ENCODE results near the gene ABCA8. TPM values are rescaled to one million over a fixed set of nuclear protein-coding genes. Genes with fewer than 3 reads are reported as not detected.
"Not testable (repeated sequence)": the region's sequence is repeated elsewhere in the genome, so short reads cannot be mapped to it uniquely, and the experiment has no call there.

The ABCA8 gene
- total RNA-seq, 1 donor from 2014 or later = under 0.01 TPM

DNA sequence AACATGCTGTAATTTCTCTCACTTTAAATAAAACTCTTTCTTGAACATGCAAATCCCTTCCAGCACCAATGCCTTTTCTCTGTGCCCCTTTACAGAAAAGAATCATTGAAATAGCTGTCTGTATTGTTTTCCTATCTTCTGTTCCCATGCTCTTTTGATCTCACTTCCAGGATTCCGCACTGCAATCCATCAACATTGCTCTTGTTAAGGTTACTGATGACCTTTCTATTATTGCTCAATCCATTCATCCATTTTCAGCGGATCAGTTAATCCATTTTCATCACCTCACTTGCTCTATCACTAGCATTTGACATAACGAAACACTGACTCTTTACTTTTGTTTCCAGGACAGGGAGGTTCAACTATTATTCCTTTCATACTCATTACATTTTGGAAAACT lies 130.5 kb downstream of the ABCA8 start:
- H3K36me3 ChIP-seq (ENCODE audit: control insufficient read depth, insufficient read depth, low read length) = no peaks in the 10 kb centered on the region
- no peak for FAIRE-seq
- TF ChIP-seq, protein P1, sequence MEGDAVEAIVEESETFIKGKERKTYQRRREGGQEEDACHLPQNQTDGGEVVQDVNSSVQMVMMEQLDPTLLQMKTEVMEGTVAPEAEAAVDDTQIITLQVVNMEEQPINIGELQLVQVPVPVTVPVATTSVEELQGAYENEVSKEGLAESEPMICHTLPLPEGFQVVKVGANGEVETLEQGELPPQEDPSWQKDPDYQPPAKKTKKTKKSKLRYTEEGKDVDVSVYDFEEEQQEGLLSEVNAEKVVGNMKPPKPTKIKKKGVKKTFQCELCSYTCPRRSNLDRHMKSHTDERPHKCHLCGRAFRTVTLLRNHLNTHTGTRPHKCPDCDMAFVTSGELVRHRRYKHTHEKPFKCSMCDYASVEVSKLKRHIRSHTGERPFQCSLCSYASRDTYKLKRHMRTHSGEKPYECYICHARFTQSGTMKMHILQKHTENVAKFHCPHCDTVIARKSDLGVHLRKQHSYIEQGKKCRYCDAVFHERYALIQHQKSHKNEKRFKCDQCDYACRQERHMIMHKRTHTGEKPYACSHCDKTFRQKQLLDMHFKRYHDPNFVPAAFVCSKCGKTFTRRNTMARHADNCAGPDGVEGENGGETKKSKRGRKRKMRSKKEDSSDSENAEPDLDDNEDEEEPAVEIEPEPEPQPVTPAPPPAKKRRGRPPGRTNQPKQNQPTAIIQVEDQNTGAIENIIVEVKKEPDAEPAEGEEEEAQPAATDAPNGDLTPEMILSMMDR (IDR thresholded peaks at IDR 0.05; ENCODE audit: insufficient read depth, low read length, severe bottlenecking) = no peak

DNA sequence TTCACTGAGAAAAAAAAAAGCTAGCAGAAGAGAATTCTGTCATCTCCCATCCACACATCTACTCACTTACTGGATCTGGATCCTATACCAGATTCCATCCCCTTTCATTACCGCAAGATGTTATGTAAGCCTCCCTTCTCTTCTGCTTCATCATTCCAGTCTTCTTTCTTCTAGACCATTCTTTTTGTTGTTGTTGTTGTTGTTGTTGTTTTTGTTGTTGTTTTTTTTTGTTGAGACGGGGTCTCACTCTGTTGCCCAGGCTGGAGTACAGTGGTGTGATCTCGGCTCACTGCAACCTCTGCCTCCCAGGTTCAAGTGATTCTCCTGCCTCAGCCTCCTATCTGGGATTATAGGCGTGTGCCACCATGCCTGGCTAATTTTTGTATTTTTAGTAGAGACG lies 131.0 kb downstream of the ABCA8 start:
- not testable (repeated sequence) for H3K27me3 ChIP-seq (ENCODE audit: control insufficient read depth, insufficient read depth, low read length); DNase-seq (ENCODE audit: low read depth); H3K36me3 ChIP-seq (ENCODE audit: control insufficient read depth, insufficient read depth, low read length); H3K4me3 ChIP-seq (ENCODE audit: low read depth, low read length); FAIRE-seq

More for the DNA sequence above, 130.5 kb downstream of the ABCA8 start:
- no peak for DNase-seq (ENCODE audit: low read depth)
- Histone ChIP-seq H3K4me3 (ENCODE audit: low read depth, low read length) (no peak overlapping the region), H3K27me3 (ENCODE audit: control insufficient read depth, insufficient read depth, low read length) (no peaks in the 10 kb centered on the region)

DNA sequence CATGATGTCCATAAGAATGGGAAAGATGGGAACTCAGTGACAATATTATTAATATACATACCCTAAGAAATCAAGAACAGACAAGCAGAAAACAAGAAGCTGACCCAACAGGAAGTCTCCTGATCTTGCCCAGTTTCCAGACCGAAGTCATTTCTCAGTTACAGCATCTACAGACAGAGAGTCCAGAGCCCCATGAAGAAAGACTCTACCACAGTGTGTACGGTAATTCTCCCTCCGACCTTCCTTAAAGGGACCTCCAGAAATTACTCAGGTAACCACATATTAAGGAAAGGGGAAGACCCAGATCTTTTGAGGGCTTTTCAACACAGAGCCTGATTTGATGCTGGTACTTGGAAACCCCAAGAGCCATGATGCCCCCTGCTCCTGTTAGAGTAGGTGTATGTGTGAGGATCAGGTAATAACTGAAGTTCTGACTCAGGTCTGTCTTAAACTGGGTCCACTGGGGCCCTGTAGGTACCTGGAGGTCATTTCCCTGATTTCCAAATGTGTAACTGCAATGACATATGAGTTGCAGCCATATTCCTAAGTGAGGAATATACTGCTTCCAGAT lies 132.4 kb downstream of the ABCA8 start:
- TF ChIP-seq, protein P1 (IDR thresholded peaks at IDR 0.05; ENCODE audit: insufficient read depth, low read length, severe bottlenecking) = no peak
- Histone ChIP-seq H3K27me3 (ENCODE audit: control insufficient read depth, insufficient read depth, low read length) (no peaks in the 10 kb centered on the region), H3K36me3 (ENCODE audit: control insufficient read depth, insufficient read depth, low read length) (no peaks in the 10 kb centered on the region), H3K4me3 (ENCODE audit: low read depth, low read length) (no peak overlapping the region)
- DNase-seq (ENCODE audit: low read depth) (no peak), FAIRE-seq (no peak)

DNA sequence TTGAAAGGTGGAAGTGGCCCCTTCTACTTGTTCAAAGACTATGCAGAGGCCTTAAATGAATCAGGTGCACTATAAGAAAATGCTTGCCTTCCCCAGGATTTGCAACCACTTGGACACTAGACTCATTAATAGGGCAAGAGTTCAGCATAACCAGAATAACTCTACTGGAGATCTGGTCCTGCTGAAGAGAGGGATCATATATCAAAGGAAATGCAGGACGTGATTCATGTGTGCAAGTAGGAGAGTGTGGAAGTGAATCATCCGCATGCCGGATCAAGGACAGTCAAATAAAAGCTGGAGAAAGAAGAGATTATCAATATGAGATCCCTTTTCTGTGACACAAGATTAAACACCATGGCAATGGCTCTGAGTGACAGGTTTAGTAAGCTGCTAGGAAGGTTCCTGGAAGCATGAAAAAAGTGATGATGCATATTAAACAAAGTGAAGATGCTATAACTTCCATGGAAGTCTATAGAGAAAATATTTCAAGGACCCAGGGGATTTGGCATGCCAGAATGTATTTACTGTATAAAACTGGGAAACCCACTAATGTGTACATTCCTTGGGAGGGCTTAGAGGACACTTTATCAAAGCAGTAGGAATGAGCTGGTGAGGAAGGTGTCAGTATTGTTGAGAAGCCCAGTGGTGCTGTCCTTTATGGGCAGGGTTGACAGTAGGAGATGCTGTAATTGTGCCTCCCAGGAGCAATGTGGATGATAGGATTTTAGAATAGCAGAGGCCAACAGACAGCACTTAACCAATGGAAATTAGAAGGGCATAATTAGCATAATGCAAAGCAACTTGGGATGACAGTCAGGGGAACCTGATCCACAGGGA lies 133.1 kb downstream of the ABCA8 start:
- DNase-seq (ENCODE audit: low read depth) (peak; percentile 92), FAIRE-seq (peak; percentile 90)
- Histone ChIP-seq H3K36me3 (ENCODE audit: control insufficient read depth, insufficient read depth, low read length) (no peaks in the 10 kb centered on the region), H3K4me3 (ENCODE audit: low read depth, low read length) (no peak overlapping the region), H3K27me3 (ENCODE audit: control insufficient read depth, insufficient read depth, low read length) (no peaks in the 10 kb centered on the region)
- TF ChIP-seq, protein P1 (IDR thresholded peaks at IDR 0.05; ENCODE audit: insufficient read depth, low read length, severe bottlenecking) = no peak

DNA sequence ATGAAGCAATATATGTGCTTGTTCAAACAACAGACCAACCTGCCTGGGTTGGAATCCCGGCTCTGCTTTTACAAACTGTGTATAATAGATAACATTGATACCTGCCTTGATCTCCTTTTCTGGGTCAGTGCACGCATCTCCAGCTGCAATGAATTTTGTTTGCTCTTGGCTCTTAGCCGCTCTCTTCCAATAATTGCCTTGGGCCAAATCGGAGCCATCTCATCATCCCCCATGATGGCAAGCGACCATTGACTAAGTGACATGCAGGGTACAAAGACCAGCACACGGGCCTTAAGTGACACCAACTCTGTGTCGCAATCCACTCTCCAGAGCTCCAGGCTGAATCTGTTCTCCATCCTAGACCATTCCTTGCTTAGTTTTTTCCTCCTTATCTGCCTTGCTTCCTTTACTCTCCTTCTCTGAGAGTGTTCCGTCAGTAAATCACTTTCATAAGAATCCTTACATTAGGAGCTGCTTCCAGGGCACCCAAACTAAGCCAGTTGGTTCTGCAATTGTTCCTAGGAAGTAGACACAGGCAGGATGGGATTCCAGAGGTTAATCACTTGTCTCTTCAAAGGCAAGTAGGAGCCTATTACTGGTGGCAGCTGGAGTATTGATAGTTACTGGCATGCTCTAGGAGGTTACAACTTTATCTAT lies 134.2 kb downstream of the ABCA8 start:
- Histone ChIP-seq H3K27me3 (ENCODE audit: control insufficient read depth, insufficient read depth, low read length) (no peaks in the 10 kb centered on the region), H3K4me3 (ENCODE audit: low read depth, low read length) (no peak overlapping the region), H3K36me3 (ENCODE audit: control insufficient read depth, insufficient read depth, low read length) (no peaks in the 10 kb centered on the region)
- TF ChIP-seq, protein P1 (IDR thresholded peaks at IDR 0.05; ENCODE audit: insufficient read depth, low read length, severe bottlenecking) = no peak
- peak; percentile 13 for DNase-seq (ENCODE audit: low read depth)
- no peak for FAIRE-seq

DNA sequence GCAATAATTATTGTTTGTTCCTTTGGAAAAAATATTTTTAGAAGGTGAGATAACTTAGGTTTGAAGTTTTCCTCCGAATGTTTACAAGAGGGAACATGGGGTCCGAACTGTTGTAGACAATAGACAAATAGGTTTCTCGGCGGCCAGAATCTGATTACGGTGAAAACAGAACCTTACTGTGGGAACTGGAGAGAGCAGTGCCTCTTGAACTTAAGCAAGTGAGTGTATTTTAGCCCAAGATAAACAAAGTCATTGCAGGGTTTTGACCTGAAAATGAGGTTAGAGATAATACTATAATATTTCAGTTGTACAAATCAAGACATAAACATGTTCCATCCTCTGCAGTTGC lies 134.7 kb downstream of the ABCA8 start:
- FAIRE-seq (no peak), DNase-seq (ENCODE audit: low read depth) (no peak)
- no peaks in the 10 kb centered on the region for H3K36me3 ChIP-seq (ENCODE audit: control insufficient read depth, insufficient read depth, low read length)
- no peaks in the 10 kb centered on the region for H3K27me3 ChIP-seq (ENCODE audit: control insufficient read depth, insufficient read depth, low read length)
- H3K4me3 ChIP-seq (ENCODE audit: low read depth, low read length) = no peak overlapping the region
- TF ChIP-seq, protein P1 (IDR thresholded peaks at IDR 0.05; ENCODE audit: insufficient read depth, low read length, severe bottlenecking) = no peak

Data from bronchial epithelial cell (primary cell).